HEK293T (cell line): ENCODE results near the gene PRRC2C.
A peak's percentile ranks its signal among the peaks of the same experiment; 100 is the strongest.

ENCODE experiments used
- CTCF ChIA-PET: fragments of 350-600 bp; formaldehyde crosslinking; extraction: SDS; loops from one replicate; lab custom pipeline; 2021; ENCODE audit warnings: antibody characterized with exemption, inconsistent platforms; lab: Yijun Ruan, JAX
- POLR2A ChIA-PET: fragments of 350-600 bp; formaldehyde crosslinking; extraction: SDS; loops from one replicate; lab custom pipeline; 2020; ENCODE audit warnings: antibody characterized with exemption, inconsistent platforms; lab: Yijun Ruan, JAX
- DNase-seq: peaks from one replicate; pipeline ENCODE4 v3.0.0; 2012; ENCODE audit warnings: mixed read lengths; ENCODE audit errors: extremely low spot score
- ARNT ChIP-seq: fragments of 450-650 bp; IDR thresholded peaks from 2 replicates; pipeline ENCODE4 v1.6.1; 2017; ENCODE audit warnings: mild to moderate bottlenecking
- BHLHE40 ChIP-seq: fragments of 450-650 bp; IDR thresholded peaks from 2 replicates; pipeline ENCODE4 v1.6.1; 2016; ENCODE audit warnings: mild to moderate bottlenecking, moderate library complexity, borderline replicate concordance
- CTBP1 ChIP-seq: fragments of 450-650 bp; IDR thresholded peaks from 2 replicates; pipeline ENCODE4 v1.6.1; 2016; ENCODE audit warnings: borderline replicate concordance
- ELF4 ChIP-seq: fragments of 450-650 bp; IDR thresholded peaks from 2 replicates; pipeline ENCODE4 v1.6.1; 2017; ENCODE audit warnings: antibody characterized with exemption
- FOXA1 ChIP-seq: fragments of 450-650 bp; IDR thresholded peaks from 2 replicates; pipeline ENCODE4 v1.6.1; 2016; ENCODE audit warnings: mild to moderate bottlenecking
- FOXK2 ChIP-seq: fragments of 450-650 bp; IDR thresholded peaks from 2 replicates; pipeline ENCODE4 v1.6.1; 2016; ENCODE audit warnings: mild to moderate bottlenecking
- FOXM1 ChIP-seq: fragments of 450-650 bp; IDR thresholded peaks from 2 replicates; pipeline ENCODE4 v1.6.1; 2017; ENCODE audit warnings: mild to moderate bottlenecking, borderline replicate concordance
- HDGF ChIP-seq: fragments of 450-650 bp; IDR thresholded peaks from 2 replicates; pipeline ENCODE4 v1.6.1; 2017; ENCODE audit warnings: antibody characterized with exemption, borderline replicate concordance
- L3MBTL2 ChIP-seq: fragments of 450-650 bp; conservative IDR thresholded peaks from 2 replicates; pipeline ENCODE4 v1.6.1; 2016; ENCODE audit warnings: mild to moderate bottlenecking
- LEF1 ChIP-seq: fragments of 450-650 bp; IDR thresholded peaks from 2 replicates; pipeline ENCODE4 v1.6.1; 2017; ENCODE audit warnings: mild to moderate bottlenecking, borderline replicate concordance
- NFRKB ChIP-seq: fragments of 450-650 bp; IDR thresholded peaks from 2 replicates; pipeline ENCODE4 v1.6.1; 2016; ENCODE audit warnings: mild to moderate bottlenecking, moderate library complexity
- PKNOX1 ChIP-seq: fragments of 450-650 bp; IDR thresholded peaks from 2 replicates; pipeline ENCODE4 v1.6.1; 2016
- SP1 ChIP-seq: fragments of 450-650 bp; IDR thresholded peaks from 2 replicates; pipeline ENCODE4 v1.6.1; 2017
- SUZ12 ChIP-seq: fragments of 450-650 bp; IDR thresholded peaks from 2 replicates; pipeline ENCODE4 v1.6.1; 2016; ENCODE audit warnings: mild to moderate bottlenecking
- TARDBP ChIP-seq: fragments of 450-650 bp; IDR thresholded peaks from 2 replicates; pipeline ENCODE4 v1.6.1; 2016
- ZNF384 ChIP-seq: fragments of 450-650 bp; IDR thresholded peaks from 2 replicates; pipeline ENCODE4 v1.6.1; 2016

The PRRC2C gene

DNA sequence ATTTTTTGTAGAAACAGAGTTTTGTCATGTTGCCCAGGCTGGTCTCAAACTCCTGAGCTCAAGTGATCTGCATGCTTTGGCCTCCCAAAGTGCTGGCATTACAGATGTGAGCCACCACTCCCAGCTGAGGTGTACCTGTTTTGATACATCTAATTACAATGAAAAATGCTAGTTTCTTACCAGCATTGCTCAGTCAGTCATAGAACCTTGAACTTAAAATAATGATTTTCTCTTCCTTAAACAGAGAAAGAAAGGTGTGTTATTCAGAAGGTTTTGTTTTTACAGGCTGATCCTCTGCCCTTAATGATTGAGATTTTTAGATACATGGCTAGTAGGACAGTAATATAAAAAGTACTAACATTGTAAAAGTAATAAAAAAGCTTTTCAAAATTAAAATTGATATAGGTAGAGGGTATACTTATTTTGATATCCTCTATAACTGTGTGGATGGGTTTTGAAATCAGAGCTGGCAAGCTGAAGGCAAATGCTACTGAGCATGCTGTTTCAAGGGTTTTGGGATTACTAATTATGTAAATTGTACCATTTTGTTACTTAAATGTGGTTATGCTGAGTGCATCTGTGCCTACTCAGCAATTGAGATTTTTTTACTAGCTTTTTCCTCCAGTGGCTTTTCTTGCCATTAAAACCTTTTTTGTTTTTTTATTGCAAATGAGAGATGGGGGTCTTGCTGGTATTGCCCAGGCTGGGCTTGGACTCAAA lies 16.1 kb downstream of the PRRC2C start:
- POLR2A ChIA-PET: interaction anchor here (0.8 kb wide), 1 partner anchor 17 kb away, joined by 4 read pairs; no protein-coding TSS in a partner anchor
- CTCF ChIA-PET: no interaction called here
- no peak for DNase-seq
- TF ChIP-seq ELF4: no peak
- TF ChIP-seq FOXA1: no peak
- no peak for TF ChIP-seq FOXM1
- TF ChIP-seq PKNOX1: no peak
- TF ChIP-seq CTBP1: no peak
- no peak for TF ChIP-seq LEF1
- no peak for TF ChIP-seq HDGF
- TF ChIP-seq L3MBTL2: no peak
- TF ChIP-seq TARDBP: no peak
- TF ChIP-seq ZNF384: no peak

DNA sequence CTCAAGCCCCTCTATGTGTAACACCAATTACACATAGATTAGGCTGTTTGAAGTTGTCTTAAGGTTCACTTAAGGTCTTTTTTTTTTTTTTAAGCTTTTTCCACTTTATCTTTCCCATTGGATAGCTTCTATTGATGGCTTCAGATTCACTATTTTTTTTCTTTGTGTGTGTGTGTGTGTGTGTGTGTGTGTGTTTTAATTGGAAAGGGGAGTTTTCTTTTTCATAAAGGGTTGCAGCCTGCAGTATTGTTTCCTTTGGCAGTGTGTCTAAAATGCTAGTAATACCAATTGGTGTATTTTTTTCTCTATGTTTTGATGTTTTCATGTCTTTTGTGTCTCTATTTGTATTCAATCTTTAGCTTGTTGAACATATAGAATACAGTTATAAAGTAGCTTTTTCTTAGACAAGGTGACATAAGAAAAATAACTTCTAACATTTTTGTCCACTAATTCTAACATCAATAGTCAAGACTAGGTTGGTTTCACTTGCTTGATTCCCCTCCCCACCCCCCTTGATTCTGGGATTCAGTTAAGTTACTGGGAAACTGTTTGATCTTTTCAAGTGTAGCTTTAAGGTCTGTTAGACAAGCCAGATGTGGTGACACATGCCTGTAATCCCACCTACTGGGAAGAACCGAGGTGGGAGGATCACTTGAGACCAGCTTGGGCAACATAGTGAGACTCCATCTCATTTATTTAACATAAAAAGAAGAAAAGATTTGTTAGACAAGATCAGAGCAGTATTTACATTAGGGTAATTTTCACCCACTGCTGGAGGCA lies 21.4 kb downstream of the PRRC2C start:
- TF ChIP-seq SUZ12 (no peak), HDGF (no peak), ARNT (no peak), ZNF384 (peak; percentile 37; the same call in 1 of the 2 replicates)
- CTCF ChIA-PET: interaction anchor here (0.6 kb wide), 1 partner anchor 15 kb away, joined by 3 read pairs; no protein-coding TSS in a partner anchor
- POLR2A ChIA-PET: no interaction called here
- no peak for DNase-seq

DNA sequence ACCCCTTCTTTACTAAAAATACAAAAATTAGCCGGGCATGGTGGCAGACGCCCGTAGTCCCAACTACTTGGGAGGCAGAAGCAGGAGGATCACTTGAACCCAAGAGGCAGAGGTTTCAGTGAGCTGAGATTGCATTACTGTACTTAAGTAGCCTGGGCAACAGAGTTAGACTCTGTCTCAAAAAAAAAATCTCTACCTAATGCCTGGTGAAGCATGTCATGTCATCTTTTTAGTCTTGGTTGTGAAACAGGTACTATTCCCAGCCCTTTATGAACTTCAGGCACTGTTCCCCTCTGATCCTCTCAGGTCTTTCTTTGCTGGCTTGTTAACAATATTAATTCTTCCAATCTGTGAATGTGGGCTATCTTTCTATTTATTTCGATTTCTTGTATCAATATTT lies 22.1 kb downstream of the PRRC2C start:
- CTCF ChIA-PET: no interaction called here
- DNase-seq: no peak
- TF ChIP-seq BHLHE40: no peak
- no peak for TF ChIP-seq FOXA1
- no peak for TF ChIP-seq CTBP1
- TF ChIP-seq HDGF: no peak
- TF ChIP-seq NFRKB: no peak
- POLR2A ChIA-PET: no interaction called here

GRCh38 chr1:171509191-171509590 lies 23.9 kb downstream of the PRRC2C start:
- TF ChIP-seq TARDBP (no peak), HDGF (no peak), ZNF384 (no peak), LEF1 (no peak), CTBP1 (no peak), BHLHE40 (no peak), SUZ12 (no peak), FOXM1 (no peak), PKNOX1 (no peak), FOXK2 (no peak), L3MBTL2 (no peak), SP1 (no peak), ELF4 (no peak), ARNT (no peak), FOXA1 (no peak), NFRKB (no peak)
- POLR2A ChIA-PET: interaction anchor here (1.6 kb wide), 1 partner anchor 24 kb away, joined by 6 read pairs; the partner anchor contains the start of gene PRRC2C
- no peak for DNase-seq
- CTCF ChIA-PET: no interaction called here

- ChIA-PET CTCF (no interaction called here), POLR2A (no interaction called here)
- DNase-seq: no peak
- TF ChIP-seq FOXK2 (no peak), FOXA1 (no peak), BHLHE40 (no peak), FOXM1 (no peak), NFRKB (no peak), ARNT (no peak), TARDBP (no peak), LEF1 (no peak)
Observed at GRCh38 chr1:171513743-171514142, 28.4 kb downstream of the PRRC2C start.

DNA sequence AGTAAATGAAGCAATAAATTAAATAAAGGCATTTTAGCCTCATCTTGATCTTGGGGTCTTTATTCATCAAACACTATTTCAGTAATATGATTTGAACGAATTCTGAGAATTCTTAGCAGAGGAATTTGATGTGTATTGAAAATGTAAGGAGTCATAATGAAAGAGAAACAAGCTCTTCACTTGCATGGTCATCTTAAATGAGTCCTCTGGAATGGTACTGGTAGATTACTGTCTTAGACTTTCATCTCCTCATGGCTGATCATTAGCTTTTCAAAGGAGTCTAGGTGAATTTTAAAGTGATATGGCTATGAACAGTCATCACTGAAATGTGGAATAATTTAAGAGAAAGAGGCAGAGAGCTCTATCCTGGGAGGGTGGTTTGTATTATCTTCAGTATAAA lies 30.0 kb downstream of the PRRC2C start:
- TF ChIP-seq SUZ12 (no peak), FOXM1 (no peak), NFRKB (no peak), SP1 (no peak), ARNT (no peak), L3MBTL2 (no peak), LEF1 (no peak), TARDBP (no peak), FOXK2 (no peak), HDGF (no peak), BHLHE40 (no peak), PKNOX1 (no peak), ZNF384 (no peak), ELF4 (no peak), FOXA1 (no peak), CTBP1 (no peak)
- DNase-seq: no peak
- ChIA-PET POLR2A (no interaction called here), CTCF (interaction anchor here (0.5 to 0.7 kb wide), 3 partner anchors 217 to 464 kb away, joined by 3 read pairs; no protein-coding TSS in a partner anchor)
